ENCODE measurements around the gene AUTS2. TPM values are rescaled to one million over a fixed set of nuclear protein-coding genes. Genes with fewer than 3 reads are reported as not detected.

Gene AUTS2
- total and polyA plus RNA-seq, 10 of the 15 experiments (the other 5 are each of a cell fraction or from before 2014, with no cell fraction given) = 6.4 to 55.6 (median 21.6) TPM

- peaks cover 96% of the 10 kb centered on the region for H3K79me2 ChIP-seq (ENCODE audit: control insufficient read depth, insufficient read depth, low read length)
- ChIA-PET RAD21 (ENCODE audit: unreplicated experiment) (interaction anchor here (0.8 to 9.1 kb wide), 22 partner anchors 7 to 1099 kb away, joined by 3 to 108 read pairs (median 4); no protein-coding TSS in a partner anchor), CTCF (interaction anchor here (0.6 to 7.9 kb wide), 30 partner anchors 9 to 899 kb away, joined by 3 to 83 read pairs (median 4); no protein-coding TSS in a partner anchor), SMC1A (ENCODE audit: uncharacterized antibody, unreplicated experiment) (interaction anchor here (0.8 to 12.6 kb wide), 41 partner anchors 10 to 875 kb away, joined by 3 to 177 read pairs (median 4); no protein-coding TSS in a partner anchor), POLR2A (interaction anchor here (1.7 kb wide), 1 partner anchor 18 kb away, joined by 4 read pairs; no protein-coding TSS in a partner anchor)
- ATAC-seq (no peak), DNase-seq (ENCODE audit: low read depth, low spot score) (no peak), FAIRE-seq (no peak)
- no peaks in the 10 kb centered on the region for H3K27me3 ChIP-seq (replicated peaks in 1 of 2; ENCODE audit: control insufficient read depth in 2 of 2, insufficient read depth in 2 of 2, low read length in 1 of 2)
- no peak overlapping the region; the same call in 1 of the 2 replicates for H3K27ac ChIP-seq (ENCODE audit: control insufficient read depth, insufficient read depth)
- H3K4me3 ChIP-seq = peak overlapping the region; percentile 17; the same call in 1 of the 2 replicates
- H3K4me2 ChIP-seq (ENCODE audit: control insufficient read depth, insufficient read depth) = peak overlapping the region; percentile 62
- TF ChIP-seq SMC3 (IDR thresholded peaks at IDR 0.05; ENCODE audit: borderline replicate concordance, low read length) (no peak), POLR2A (IDR thresholded peaks at IDR 0.05; ENCODE audit: low read depth, low read length) (no peak), IRF4 (IDR thresholded peaks at IDR 0.05; ENCODE audit: low read depth, low read length) (no peak), SREBF1 (IDR thresholded peaks at IDR 0.05; ENCODE audit: low read length) (no peak), CEBPB (IDR thresholded peaks at IDR 0.05; ENCODE audit: borderline replicate concordance in 1 of 2, low read depth in 2 of 2, low read length in 2 of 2) (no peak)
- no TSS peak for BruUV-seq (replicated peaks)
- no peaks in the 10 kb centered on the region for H4K20me1 ChIP-seq (ENCODE audit: control insufficient read depth, insufficient read depth)
- peaks cover 2 to 11% of the 10 kb centered on the region in 2 experiments; a peak in 3 of 4 replicates for H3K36me3 ChIP-seq (ENCODE audit: control insufficient read depth in 2 of 2, insufficient read depth in 2 of 2, low read length in 1 of 2)
- peak overlapping the region; percentile 47; the same call in 1 of the 2 replicates for H3K9ac ChIP-seq (ENCODE audit: control insufficient read depth, insufficient read depth, low read length)
- in situ Hi-C loops (cut with MboI) (no loop called here), intact Hi-C loops (cut with micrococcal nuclease; ENCODE audit: unreplicated experiment) (loop anchor here (5.0 to 10.0 kb wide), 7 partner anchors 78 to 1024 kb away; no protein-coding TSS in a partner anchor)
- H3K9me3 ChIP-seq (replicated peaks; ENCODE audit: control insufficient read depth, insufficient read depth, low read length) = no peaks in the 10 kb centered on the region; the same call in 2 of the 3 replicates
- WGBS (ENCODE audit: insufficient coverage, insufficient replicate concordance, low lambda C conversion rate, missing lambda C conversion rate) = 74% methylated on average over 3 of the region's 3 CpGs
- H3K4me1 ChIP-seq (ENCODE audit: control insufficient read depth, insufficient read depth, low read length) = no peaks in the 10 kb centered on the region; the same call in 1 of the 2 replicates
- no peak overlapping the region for H2AFZ ChIP-seq (ENCODE audit: control insufficient read depth, low read depth, low read length)
These were observed 1101.0 kb downstream of the AUTS2 start for GRCh38 chr7:70699271-70699670.

Measured in GM12878 (cell line).